Gastrocnemius medialis (tissue), 4 donors: ENCODE data around the gene SULT2B1. TPM values are rescaled to one million over a fixed set of nuclear protein-coding genes. Genes with fewer than 3 reads are reported as not detected.

Experiments
- ATAC-seq, 2 donors: fragments of 150-250 bp; one replicate each; pipeline ENCODE4 v1.9.1; 2016
- DNase-seq, 2 donors: peaks; one replicate each; pipeline ENCODE4 v3.0.0-alpha.2; 2019
- H3K27ac ChIP-seq, 4 donors: fragments of 200-600 bp; sonication (generic); 1 replicate in 1 of 4; 2 replicates in 3 of 4; pipeline ENCODE4 v1.5.1; 2016 to 2018; ENCODE audit warnings: mild to moderate bottlenecking in 2 of 4, moderate library complexity in 1 of 4
- H3K27me3 ChIP-seq, 3 donors: fragments of 200-600 bp; sonication (generic) in 2 of 3; 1 replicate in 1 of 3; 2 replicates in 2 of 3; pipeline versions ENCODE4 v1.5.1 to v1.6.0; 2016 to 2019; ENCODE audit warnings: mild to moderate bottlenecking in 1 of 3, moderate library complexity in 1 of 3
- H3K36me3 ChIP-seq, 2 donors: fragments of 200-600 bp; sonication (generic) in 1 of 2; one replicate each; pipeline ENCODE4 v1.5.1; 2017 to 2018
- H3K4me1 ChIP-seq, 2 donors: fragments of 200-600 bp; sonication (generic) in 1 of 2; one replicate each; pipeline ENCODE4 v1.5.1; 2016 to 2017; ENCODE audit warnings: mild to moderate bottlenecking in 2 of 2
- H3K4me3 ChIP-seq, 4 donors: fragments of 200-600 bp; sonication (generic) in 3 of 4; 1 replicate in 1 of 4; 2 replicates in 3 of 4; pipeline ENCODE4 v1.5.1; 2016 to 2019; ENCODE audit warnings: mild to moderate bottlenecking in 2 of 4
- H3K9me3 ChIP-seq, 3 donors: fragments of 200-600 bp; sonication (generic) in 2 of 3; 1 replicate in 1 of 3; 2 replicates in 2 of 3; pipeline ENCODE4 v1.5.1; 2016 to 2019
- CTCF ChIP-seq, 5 experiments: fragments of 450-650 bp in 3 of 5; fragments of 200-600 bp in 2 of 5; sonication (generic) in 2 of 5; IDR thresholded peaks in 4 of 5; conservative IDR thresholded peaks in 1 of 5; 1 replicate in 4 of 5; 2 replicates in 1 of 5; pipeline ENCODE4 v1.5.1; 2016 to 2019; ENCODE audit warnings: antibody characterized with exemption in 5 of 5, mild to moderate bottlenecking in 3 of 5, moderate library complexity in 3 of 5
- POLR2A ChIP-seq, 2 donors: fragments of 450-650 bp; IDR thresholded peaks; one replicate each; pipeline ENCODE4 v1.6.1; 2017; ENCODE audit warnings: antibody characterized with exemption in 2 of 2, mild to moderate bottlenecking in 2 of 2, moderate library complexity in 2 of 2
- in situ Hi-C, 4 donors: fragments of 200-750 bp; cut with MboI; loops; one replicate each; pipeline versions ENCODE4 v1.15.0 to v1.8.0; 2017; ENCODE audit warnings: low sequenced_read_pairs in 4 of 4
- intact Hi-C: fragments of 100-400 bp; cut with DNase I; formaldehyde crosslinking; loops from one replicate; pipeline ENCODE4 v1.15.1; 2023; ENCODE audit warnings: low total_unique reads
- total RNA-seq, 4 donors: library from RNA; depleted of rRNA; stranded (reverse); fragments of >200 nt; gene quantifications; one replicate each; pipeline versions ENCODE4 v1.1.0 to v1.2.3, GENCODE V29; 2016

Gene SULT2B1
- total RNA-seq, 4 donors from 2014 or later: not detected

GRCh38 chr19:48524732-48525131 lies 27.2 kb upstream of the SULT2B1 start:
- intact Hi-C loops (no loop called here), in situ Hi-C loops (no loop called here)
- no peak overlapping the region for H3K27ac ChIP-seq
- TF ChIP-seq CTCF (IDR thresholded peaks at IDR 0.05 in 4 of 5, conservative IDR thresholded peaks at IDR 0.05 in 1 of 5): no peak
- no peak for TF ChIP-seq POLR2A (IDR thresholded peaks at IDR 0.05)
- no peaks in the 10 kb centered on the region for H3K4me1 ChIP-seq
- peak overlapping the region in 1 of 4 donors; percentile 17 for H3K4me3 ChIP-seq
- H3K27me3 ChIP-seq: no peaks in the 10 kb centered on the region
- H3K36me3 ChIP-seq: no peaks in the 10 kb centered on the region
- peaks cover 0 to 4% (median 0%) of the 10 kb centered on the region in 3 donors for H3K9me3 ChIP-seq
- DNase-seq: no peak
- ATAC-seq: no peak

- Histone ChIP-seq H3K36me3 (no peaks in the 10 kb centered on the region), H3K27ac (no peak overlapping the region), H3K27me3 (peaks cover 0 to 3% (median 0%) of the 10 kb centered on the region in 3 donors), H3K4me1 (no peaks in the 10 kb centered on the region), H3K4me3 (no peak overlapping the region), H3K9me3 (peaks cover 0 to 4% (median 0%) of the 10 kb centered on the region in 3 donors)
- no peak for DNase-seq
- TF ChIP-seq CTCF (IDR thresholded peaks at IDR 0.05 in 4 of 5, conservative IDR thresholded peaks at IDR 0.05 in 1 of 5): no peak
- TF ChIP-seq POLR2A (IDR thresholded peaks at IDR 0.05): no peak
- intact Hi-C loops: no loop called here
- ATAC-seq: no peak
- in situ Hi-C loops: no loop called here
These were observed 22.8 kb upstream of the SULT2B1 start for GRCh38 chr19:48529156-48529555.

- ATAC-seq: no peak
- no peak overlapping the region for H3K27ac ChIP-seq
- TF ChIP-seq CTCF (IDR thresholded peaks at IDR 0.05 in 4 of 5, conservative IDR thresholded peaks at IDR 0.05 in 1 of 5): no peak
- TF ChIP-seq POLR2A (IDR thresholded peaks at IDR 0.05): no peak
- no peak overlapping the region for H3K4me3 ChIP-seq
- no peak for DNase-seq
- in situ Hi-C loops: no loop called here
- H3K36me3 ChIP-seq: no peaks in the 10 kb centered on the region
- H3K27me3 ChIP-seq: peaks cover 0 to 3% (median 0%) of the 10 kb centered on the region in 3 donors
- H3K9me3 ChIP-seq: peaks cover 0 to 4% (median 0%) of the 10 kb centered on the region in 3 donors
- intact Hi-C loops: no loop called here
- no peaks in the 10 kb centered on the region for H3K4me1 ChIP-seq
These were observed 21.8 kb upstream of the SULT2B1 start for GRCh38 chr19:48530066-48530720.

- intact Hi-C loops (no loop called here), in situ Hi-C loops (no loop called here)
- no peak for DNase-seq
- no peak for ATAC-seq
- Histone ChIP-seq H3K4me1 (no peaks in the 10 kb centered on the region), H3K27me3 (peaks cover 0 to 3% (median 0%) of the 10 kb centered on the region in 3 donors), H3K36me3 (no peaks in the 10 kb centered on the region), H3K27ac (no peak overlapping the region), H3K9me3 (peaks cover 0 to 4% (median 0%) of the 10 kb centered on the region in 3 donors), H3K4me3 (no peak overlapping the region)
- no peak for TF ChIP-seq POLR2A (IDR thresholded peaks at IDR 0.05)
- no peak for TF ChIP-seq CTCF (IDR thresholded peaks at IDR 0.05 in 4 of 5, conservative IDR thresholded peaks at IDR 0.05 in 1 of 5)
These were observed 21.2 kb upstream of the SULT2B1 start for GRCh38 chr19:48530770-48531169.
